CD4-positive, alpha-beta T cell treated with Interleukin-4 for 4 hours (primary cell): ENCODE results near the gene POLL.

Experiments used
- DNase-seq: peaks from one replicate; pipeline ENCODE4 v3.0.0-alpha.2; 2020

The POLL gene

DNA sequence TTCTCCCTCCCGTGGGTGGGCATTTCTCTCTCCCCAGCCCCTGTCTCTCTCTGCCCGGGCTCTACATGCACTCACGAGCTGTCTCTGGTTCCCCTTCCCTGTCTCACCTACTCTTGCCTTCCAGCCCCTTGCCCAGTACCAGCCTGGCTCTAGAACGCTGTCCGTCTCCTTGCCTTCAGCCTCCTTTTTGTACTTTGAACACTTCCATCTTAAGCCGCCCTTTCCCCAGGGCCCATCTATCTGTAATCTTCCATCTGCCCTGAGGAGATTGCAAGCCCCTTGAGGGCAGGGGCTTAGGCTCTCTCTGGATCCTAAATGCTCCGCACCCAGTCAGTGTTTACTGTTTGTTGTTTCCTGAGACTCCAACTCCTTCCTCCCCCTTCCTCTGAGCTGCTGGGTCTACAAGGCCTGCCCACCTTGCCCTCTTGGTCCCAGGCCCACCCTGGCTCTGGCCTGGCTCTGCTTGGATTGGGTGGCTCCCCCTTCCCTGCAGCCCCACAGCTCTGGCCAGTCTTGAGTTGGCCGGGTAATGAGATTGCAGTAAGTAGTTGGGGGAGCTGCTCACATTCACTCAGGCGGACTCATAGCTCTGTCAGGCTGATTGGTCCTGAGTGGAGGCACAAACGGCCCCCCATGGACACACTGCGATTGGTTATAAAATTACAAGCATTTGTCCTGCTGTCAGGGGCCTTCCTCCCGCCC is 28.3 kb downstream of the POLL start:
- DNase-seq: no peak

DNA sequence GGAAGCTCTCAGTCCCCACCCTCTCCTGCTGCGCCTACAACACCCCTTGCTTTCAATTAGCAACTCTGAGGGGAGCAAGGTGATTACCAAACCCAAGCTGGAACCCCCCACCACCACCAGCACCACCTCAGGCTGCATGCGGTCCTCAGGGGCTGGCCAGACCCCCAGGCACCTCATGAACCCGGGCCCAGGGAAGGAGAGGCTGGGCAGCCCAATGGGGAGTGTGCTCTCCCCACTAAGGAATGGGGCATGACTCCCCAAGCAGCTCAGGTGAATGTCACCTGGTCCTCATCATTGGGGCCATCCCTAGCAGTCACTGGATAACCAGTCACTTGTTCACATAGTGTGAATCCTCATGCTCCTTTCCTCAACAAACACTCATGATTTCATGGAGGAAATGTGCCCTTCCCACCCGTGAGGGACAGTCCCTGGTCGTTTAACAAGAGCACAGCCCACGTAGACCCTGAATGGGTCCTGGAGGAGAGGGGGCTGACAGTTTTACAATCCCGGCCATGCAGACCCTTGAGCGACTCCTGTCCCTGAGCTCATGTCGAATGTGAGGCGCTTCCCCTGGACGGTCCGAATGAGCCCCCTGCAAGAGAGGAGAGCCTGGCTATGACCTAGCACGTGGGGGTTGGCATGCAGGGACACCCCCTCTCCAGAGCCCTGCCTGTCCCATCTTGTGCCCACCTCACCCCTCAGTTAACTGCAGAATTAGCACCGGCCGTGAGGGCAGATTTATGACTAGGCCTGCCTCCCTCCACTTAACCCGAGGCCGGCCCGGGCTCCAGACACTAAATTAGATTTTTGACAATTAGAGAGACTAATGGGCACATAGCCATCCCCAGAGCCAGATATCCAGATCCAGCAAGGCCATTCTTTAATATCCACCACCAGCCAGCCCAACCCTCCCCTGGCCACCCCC is 29.1 kb downstream of the POLL start:
- DNase-seq: no peak

DNA sequence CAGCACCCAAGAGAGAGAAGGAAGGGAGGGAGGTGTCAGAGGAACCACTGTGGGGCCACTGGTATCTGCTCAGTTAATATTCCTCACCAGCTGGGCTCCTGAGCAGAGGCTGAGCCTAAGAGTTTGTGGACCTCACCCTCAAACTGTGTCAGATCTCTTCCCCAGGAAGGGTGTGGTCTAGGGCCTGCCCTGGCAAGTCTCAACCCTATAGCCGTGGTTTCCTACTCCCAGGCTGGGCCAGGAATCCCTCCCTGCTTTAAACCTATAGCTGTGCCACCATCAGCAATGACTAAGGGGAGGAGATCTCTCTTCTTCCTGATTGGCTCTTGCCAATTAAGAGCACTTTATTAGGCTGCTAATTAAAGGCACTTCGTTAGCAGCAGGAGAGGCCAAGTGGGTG is 29.9 kb downstream of the POLL start:
- DNase-seq: peak; percentile 8

DNA sequence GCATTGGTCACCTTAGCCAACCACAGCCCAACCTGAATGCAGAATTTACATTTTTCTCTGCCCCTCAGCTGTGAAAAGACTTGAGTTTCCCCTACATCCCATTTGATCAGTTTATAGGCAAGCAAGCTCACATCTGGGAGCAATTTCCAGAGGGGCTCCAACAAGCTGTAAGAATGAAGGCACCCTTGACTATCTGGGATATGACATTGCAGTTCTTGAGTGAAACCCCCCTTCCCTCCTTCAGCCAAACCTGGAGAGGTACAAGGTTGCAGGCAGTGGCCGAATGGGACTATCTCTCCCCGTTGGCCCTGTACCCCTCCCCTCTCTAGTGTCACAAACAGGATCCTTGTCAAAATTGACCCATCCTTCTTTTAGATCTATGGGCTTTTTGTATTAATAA is 30.5 kb downstream of the POLL start:
- no peak for DNase-seq

DNA sequence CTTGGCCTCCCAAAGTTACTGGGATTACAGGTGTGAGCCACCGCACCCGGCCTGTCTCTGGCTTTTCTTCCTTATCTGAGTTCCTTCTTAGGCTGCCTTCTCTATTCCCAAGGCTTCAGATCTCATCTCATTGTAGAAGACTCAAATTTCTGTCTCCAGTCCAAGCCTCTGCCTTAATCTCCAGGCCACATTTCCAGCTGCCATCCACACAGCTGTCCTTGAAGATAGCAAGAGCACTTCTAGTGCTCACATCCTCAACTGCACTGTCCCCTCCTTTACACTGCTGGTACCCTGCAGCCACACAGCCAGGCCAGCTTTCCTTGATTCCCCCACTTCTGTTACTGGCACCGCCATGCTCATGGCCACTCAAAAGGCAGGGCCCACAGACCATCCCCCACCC is 35.6 kb downstream of the POLL start:
- DNase-seq: no peak

DNA sequence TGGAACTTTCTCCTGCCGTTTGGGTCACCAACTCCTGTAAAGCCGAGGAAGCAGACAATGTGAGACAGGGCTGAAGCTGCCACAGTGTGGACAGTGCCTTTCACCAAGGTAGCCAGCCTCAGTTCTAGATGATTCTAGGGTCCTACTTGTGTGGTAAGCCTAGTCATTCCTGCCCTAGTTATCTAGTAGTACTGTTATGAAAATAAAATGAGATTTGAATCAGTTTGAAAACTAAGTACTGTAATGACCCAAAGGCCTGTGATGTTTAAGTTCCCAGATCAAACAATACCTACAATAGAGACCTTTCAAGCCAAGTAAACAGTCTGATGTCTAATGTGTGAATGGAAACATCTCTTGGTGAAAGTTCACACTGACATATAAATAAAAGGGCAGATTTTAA is 37.1 kb downstream of the POLL start:
- DNase-seq: no peak

DNA sequence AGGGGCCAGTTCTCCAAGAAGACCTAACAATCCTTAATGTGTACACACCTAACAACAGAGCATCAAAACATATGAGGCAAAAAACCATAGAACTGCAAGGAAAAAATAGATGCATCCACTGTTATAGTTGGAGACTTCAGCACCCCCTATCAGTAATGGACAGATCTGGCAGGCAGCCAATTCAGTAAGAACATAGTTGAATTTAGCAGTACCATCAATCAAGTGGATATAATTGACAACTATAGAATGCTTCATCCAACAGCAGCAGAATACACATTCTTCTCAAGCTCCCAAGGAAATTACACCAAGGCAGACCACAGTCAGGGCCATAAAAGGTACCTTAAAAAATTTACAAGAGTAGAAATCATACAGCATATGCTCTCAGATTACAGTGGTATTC is 42.2 kb downstream of the POLL start:
- DNase-seq: no peak

DNA sequence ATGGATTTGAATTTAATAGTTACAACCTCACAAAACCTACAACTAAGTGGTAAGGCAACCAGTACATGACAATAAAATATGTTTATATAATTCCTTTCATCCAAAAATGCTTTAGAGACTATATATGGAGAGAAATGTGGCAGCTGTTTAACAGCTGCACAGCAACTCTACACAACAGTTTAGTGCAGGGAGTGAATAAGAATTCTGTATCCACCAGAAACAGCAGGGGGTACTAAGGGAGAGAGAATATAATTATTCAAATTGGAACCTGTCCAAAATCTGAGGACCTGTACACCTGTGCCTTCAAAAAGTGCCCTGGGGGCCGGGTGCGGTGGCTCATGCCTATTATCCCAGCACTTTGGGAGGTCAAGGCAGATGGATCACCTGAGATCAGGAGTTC is 49.6 kb downstream of the POLL start:
- no peak for DNase-seq

DNA sequence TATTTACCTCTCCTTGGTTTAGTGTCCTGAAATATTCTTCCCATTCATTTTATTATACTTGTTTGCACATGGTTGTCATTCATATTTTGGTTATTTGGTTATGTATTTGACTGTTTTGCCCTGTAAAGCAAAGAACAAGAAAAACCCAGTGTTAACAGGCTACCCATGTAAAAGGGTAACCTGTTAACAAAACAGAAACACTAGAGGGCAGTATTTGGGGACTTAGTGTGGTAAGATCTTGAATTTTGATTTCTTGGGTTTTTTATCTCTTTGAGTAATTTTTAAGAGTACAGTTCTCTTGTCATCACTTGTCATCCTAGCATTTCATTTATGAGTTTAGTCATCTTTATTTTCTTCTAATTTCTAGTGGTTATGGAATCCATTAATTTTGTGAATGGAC is 51.3 kb downstream of the POLL start:
- DNase-seq: peak; percentile 27

DNA sequence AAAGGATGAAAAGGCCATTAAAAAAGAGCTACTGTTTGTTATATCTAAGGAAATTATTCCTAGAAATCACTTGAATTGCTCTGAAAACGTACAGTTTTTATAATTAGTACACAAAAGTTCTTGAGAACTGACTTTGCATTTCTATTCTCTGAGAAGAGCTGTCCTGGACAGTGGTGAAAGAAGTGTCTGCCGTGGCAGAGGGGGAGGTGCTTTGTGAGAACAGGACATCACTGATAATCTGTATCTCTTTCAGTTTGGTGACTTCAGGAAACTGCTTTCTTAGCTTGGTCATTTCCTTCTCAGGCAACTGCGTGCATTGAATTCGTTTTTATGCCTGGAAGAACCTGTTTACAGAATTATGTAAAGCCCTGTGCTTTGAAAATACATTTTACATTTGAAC is 52.1 kb downstream of the POLL start:
- no peak for DNase-seq

DNA sequence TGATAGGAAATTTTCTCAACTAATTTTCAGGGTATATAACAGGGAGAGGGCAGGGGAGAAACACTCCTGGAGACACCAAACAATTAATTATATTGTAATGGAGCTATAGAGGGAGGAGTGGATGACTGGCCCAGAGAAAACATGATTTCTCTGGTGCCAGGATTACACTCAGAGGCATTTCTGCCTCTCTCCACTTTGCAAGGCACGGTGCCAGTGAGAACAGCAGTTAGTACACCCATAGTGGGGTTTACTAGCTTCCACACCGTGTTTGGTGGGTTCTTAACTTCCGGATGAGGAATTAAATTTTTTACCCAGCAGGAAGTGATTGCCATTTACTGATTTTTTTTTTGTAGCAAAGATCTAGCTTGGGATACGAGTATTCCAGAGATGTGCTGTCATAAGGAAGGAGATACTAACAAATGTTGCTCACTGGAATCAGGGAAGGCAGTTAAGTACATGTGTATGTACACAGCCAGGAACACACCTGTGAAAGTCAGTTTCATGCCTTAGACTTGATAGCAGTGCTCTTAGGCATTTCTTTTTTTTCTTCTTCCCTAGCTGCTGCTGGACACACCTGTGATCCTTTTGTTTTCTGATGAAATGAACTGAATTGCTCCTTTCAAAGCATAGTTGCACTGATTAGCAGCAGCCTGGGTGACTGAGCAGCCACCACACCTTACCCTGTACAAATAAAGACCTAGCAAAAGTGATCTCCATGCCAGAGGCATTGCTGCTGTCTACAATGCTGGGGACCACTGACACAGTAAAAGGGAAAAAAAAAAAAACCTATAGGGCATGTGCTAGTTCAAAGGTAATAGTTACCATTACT is 58.1 kb downstream of the POLL start:
- no peak for DNase-seq

DNA sequence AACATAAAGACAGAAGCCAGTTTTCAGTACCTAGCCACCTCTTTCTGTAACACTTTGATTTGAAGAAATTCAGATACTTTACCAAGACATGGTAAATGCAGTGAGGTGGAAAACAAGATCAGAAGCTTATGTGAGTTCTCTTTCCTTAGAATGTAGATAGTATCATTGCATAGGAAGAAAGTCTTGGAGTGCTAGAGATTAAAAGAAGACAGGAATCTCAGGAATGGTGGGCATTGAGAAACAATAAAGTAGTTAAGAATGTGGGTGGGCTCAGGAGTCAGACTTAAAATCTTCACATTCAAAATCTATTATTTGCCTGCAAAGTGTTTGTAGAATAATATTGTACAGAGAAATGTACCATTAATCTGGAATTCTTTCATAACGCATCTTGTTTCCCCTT is 58.9 kb downstream of the POLL start:
- no peak for DNase-seq
